Mesendoderm (in vitro differentiated cells): ENCODE results near the gene HARBI1.

Experiments used
- DNase-seq: peaks from one replicate; pipeline ENCODE4 v3.0.0; 2013
- H2AK5ac ChIP-seq: 2 replicates; pipeline ENCODE4 v1.6.1; 2013; ENCODE audit warnings: low read length, inconsistent platforms
- H2BK120ac ChIP-seq: 2 replicates; pipeline ENCODE4 v1.6.1; 2013; ENCODE audit warnings: low read depth, mild to moderate bottlenecking, low read length, moderate library complexity, mixed read lengths
- H2BK15ac ChIP-seq: replicated peaks from 2 replicates; pipeline ENCODE4 v1.6.1; 2013; ENCODE audit warnings: low read depth, mild to moderate bottlenecking, moderate library complexity
- H2BK5ac ChIP-seq: 2 replicates; pipeline ENCODE4 v1.6.1; 2013; ENCODE audit warnings: low read length, inconsistent platforms
- H3K18ac ChIP-seq: 2 replicates; pipeline ENCODE4 v1.6.1; 2013; ENCODE audit warnings: mild to moderate bottlenecking, low read length, mixed read lengths
- H3K23ac ChIP-seq: one replicate; pipeline ENCODE4 v1.6.1; 2013; ENCODE audit warnings: low read length
- H3K27ac ChIP-seq: 2 replicates; pipeline ENCODE4 v1.5.1; 2013; ENCODE audit warnings: low read depth, mild to moderate bottlenecking, inconsistent platforms, low read length, moderate library complexity
- H3K27me3 ChIP-seq: 2 replicates; pipeline ENCODE4 v1.6.1; 2013; ENCODE audit warnings: low read length, control low read depth, mild to moderate bottlenecking, inconsistent platforms; ENCODE audit not compliant: insufficient read depth, poor library complexity
- H3K36me3 ChIP-seq: 2 replicates; pipeline ENCODE4 v1.6.1; 2013; ENCODE audit warnings: low read length, inconsistent platforms; ENCODE audit not compliant: control insufficient read depth, insufficient read depth
- H3K4ac ChIP-seq: one replicate; pipeline ENCODE4 v1.6.1; 2013; ENCODE audit warnings: low read depth, mild to moderate bottlenecking, low read length, moderate library complexity
- H3K4me1 ChIP-seq: 2 replicates; pipeline ENCODE4 v1.6.1; 2013; ENCODE audit warnings: low read depth, low read length, inconsistent platforms; ENCODE audit not compliant: control insufficient read depth
- H3K4me2 ChIP-seq: 2 replicates; pipeline ENCODE4 v1.6.1; 2013; ENCODE audit warnings: low read length
- H3K4me3 ChIP-seq: 2 replicates; pipeline ENCODE4 v1.5.1; 2013; ENCODE audit warnings: mild to moderate bottlenecking, low read length
- H3K56ac ChIP-seq: one replicate; pipeline ENCODE4 v1.6.1; 2013; ENCODE audit warnings: low read length
- H3K79me1 ChIP-seq: 2 replicates; pipeline ENCODE4 v1.6.1; 2013; ENCODE audit warnings: low read length, inconsistent platforms
- H3K79me2 ChIP-seq: 2 replicates; pipeline ENCODE4 v1.6.1; 2013; ENCODE audit warnings: mild to moderate bottlenecking, low read length; ENCODE audit not compliant: control insufficient read depth, insufficient read depth
- H3K9ac ChIP-seq: 2 replicates; pipeline ENCODE4 v1.6.1; 2013; ENCODE audit warnings: low read length, inconsistent platforms
- H4K5ac ChIP-seq: one replicate; pipeline ENCODE4 v1.6.1; 2013; ENCODE audit warnings: low read length
- H4K8ac ChIP-seq: one replicate; pipeline ENCODE4 v1.6.1; 2013; ENCODE audit warnings: low read depth, mild to moderate bottlenecking, control low read depth, low read length, moderate library complexity
- WGBS: extraction: QIAGEN DNeasy Blood & Tissue Kit; methylation state at CpG from one replicate; pipeline ENCODE4 v1.1.7; 2013; ENCODE audit warnings: low lambda C conversion rate, missing lambda C conversion rate; ENCODE audit not compliant: insufficient coverage; ENCODE audit errors: extremely low coverage; 5-methylcytosine and 5-hydroxymethylcytosine counted together

HARBI1 gene

DNA sequence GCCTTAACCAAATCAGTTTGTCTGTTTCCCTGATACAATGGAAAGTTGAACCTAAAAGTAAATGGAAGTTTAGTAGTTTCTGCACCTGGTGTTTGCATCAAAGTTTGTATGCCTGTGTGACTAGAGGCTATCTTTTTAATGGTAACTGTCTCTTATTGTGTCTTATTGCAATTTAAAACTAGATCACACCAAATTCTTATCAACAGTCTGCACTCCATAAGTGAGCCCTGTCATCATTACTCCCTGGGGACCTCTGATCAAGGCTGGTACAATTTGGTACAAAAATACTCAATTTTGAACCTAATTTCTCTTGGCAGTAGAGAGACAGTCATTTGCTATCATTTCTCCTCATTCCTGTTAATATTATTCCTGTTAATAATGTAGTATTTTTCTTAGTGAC, 45.3 kb upstream of the HARBI1 start:
- no peaks in the 10 kb centered on the region for H3K4me1 ChIP-seq

DNA sequence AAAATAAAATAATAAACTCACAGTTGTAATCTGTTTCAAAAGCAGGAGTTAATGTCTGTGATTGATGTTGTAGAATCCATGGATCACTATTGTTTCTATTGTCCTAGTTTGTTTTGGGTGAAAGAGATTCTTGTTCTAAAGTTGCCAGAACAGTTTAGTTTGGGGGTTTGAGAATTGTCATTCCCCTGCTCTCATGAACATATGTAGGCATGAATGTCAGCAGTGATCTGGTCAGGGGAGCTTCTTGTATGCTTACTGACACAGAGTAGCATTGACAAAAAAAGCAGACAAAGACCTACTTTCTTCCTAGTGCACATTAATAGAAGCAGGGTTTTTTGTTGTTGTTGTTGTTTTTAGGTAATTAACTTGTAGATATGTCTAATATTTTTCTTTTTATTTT, 44.8 kb upstream of the HARBI1 start:
- Histone ChIP-seq H2AK5ac (no peak overlapping the region), H3K4me2 (no peak overlapping the region), H3K36me3 (peaks cover 10% of the 10 kb centered on the region), H3K23ac (no peak overlapping the region), H3K4ac (no peak overlapping the region), H3K4me3 (no peak overlapping the region), H3K79me2 (no peaks in the 10 kb centered on the region), H3K27ac (no peak overlapping the region), H4K5ac (no peak overlapping the region), H2BK15ac (no peak overlapping the region), H2BK120ac (no peak overlapping the region), H3K9ac (no peak overlapping the region), H3K27me3 (no peaks in the 10 kb centered on the region), H2BK5ac (no peak overlapping the region), H4K8ac (no peak overlapping the region), H3K4me1 (no peaks in the 10 kb centered on the region), H3K79me1 (no peaks in the 10 kb centered on the region), H3K18ac (no peak overlapping the region), H3K56ac (no peak overlapping the region)
- DNase-seq = no peak

More for the DNA sequence above, 45.3 kb upstream of the HARBI1 start:
- peaks cover 10% of the 10 kb centered on the region for H3K36me3 ChIP-seq
- H2AK5ac ChIP-seq = no peak overlapping the region
- no peak overlapping the region for H3K23ac ChIP-seq
- no peak overlapping the region for H4K8ac ChIP-seq
- H3K27ac ChIP-seq = no peak overlapping the region
- H3K4me2 ChIP-seq = no peak overlapping the region
- no peak overlapping the region for H3K18ac ChIP-seq
- DNase-seq = no peak
- no peak overlapping the region for H3K9ac ChIP-seq
- no peak overlapping the region for H2BK5ac ChIP-seq
- H3K79me2 ChIP-seq = no peaks in the 10 kb centered on the region
- H2BK120ac ChIP-seq = no peak overlapping the region
- no peak overlapping the region for H3K4me3 ChIP-seq
- H3K79me1 ChIP-seq = no peaks in the 10 kb centered on the region
- no peak overlapping the region for H3K56ac ChIP-seq
- H2BK15ac ChIP-seq = no peak overlapping the region
- H4K5ac ChIP-seq = no peak overlapping the region
- no peaks in the 10 kb centered on the region for H3K27me3 ChIP-seq
- no peak overlapping the region for H3K4ac ChIP-seq

DNA sequence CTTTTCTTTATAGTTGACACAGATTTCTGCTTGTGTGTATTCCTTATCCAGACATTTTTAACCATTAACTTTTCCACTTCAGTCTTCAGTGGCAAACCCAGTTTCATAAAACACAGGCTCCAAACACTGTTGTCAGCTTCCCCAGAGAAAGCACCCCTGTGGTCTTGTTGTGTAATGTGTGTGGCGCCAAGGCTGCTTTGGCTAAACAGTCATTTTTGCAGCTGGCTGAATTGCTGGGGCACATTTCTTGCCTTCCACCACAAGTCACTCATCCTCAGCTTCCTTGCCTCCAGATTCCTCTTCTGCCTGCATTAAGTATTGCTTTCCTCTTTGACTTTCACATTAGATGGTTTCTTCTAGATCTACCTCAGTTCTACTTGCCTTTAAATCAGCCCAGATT, 42.9 kb upstream of the HARBI1 start:
- Histone ChIP-seq H2BK15ac (no peak overlapping the region), H3K23ac (no peak overlapping the region), H4K5ac (no peak overlapping the region), H3K4ac (no peak overlapping the region), H3K27ac (no peak overlapping the region), H4K8ac (no peak overlapping the region), H3K56ac (no peak overlapping the region), H3K4me2 (no peak overlapping the region), H3K4me1 (no peaks in the 10 kb centered on the region), H3K79me2 (no peaks in the 10 kb centered on the region), H2BK120ac (no peak overlapping the region), H3K79me1 (no peaks in the 10 kb centered on the region), H3K18ac (no peak overlapping the region), H3K9ac (no peak overlapping the region), H2BK5ac (no peak overlapping the region), H2AK5ac (no peak overlapping the region), H3K4me3 (no peak overlapping the region), H3K36me3 (peaks cover 7% of the 10 kb centered on the region), H3K27me3 (no peaks in the 10 kb centered on the region)
- no CpG with 5 or more reads among the region's 1 CpG for WGBS
- DNase-seq = no peak

DNA sequence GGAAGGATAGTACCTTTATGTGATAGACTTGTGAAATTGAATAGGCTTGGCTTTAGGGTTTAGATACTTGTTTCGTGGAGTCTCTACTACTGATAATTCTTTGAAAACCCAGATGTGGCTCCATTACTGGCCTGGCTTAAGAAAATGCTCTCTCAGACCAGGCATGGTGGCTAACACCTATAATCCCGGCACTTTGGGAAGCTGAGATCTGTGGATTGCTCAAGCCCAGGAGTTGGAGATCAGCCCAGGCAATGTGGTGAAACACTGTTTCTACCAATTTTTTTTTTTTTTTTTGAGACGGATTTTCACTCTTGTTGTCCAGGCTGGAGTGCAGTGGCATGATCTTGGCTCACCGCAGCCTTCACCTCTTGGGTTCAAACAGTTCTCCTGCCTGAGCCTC, 41.2 kb upstream of the HARBI1 start:
- Histone ChIP-seq H3K36me3 (peaks cover 7% of the 10 kb centered on the region), H3K4me2 (no peak overlapping the region), H3K4ac (no peak overlapping the region), H2BK5ac (no peak overlapping the region), H3K4me1 (no peaks in the 10 kb centered on the region), H3K56ac (no peak overlapping the region), H3K79me1 (no peaks in the 10 kb centered on the region), H3K27me3 (no peaks in the 10 kb centered on the region), H4K5ac (no peak overlapping the region), H3K18ac (no peak overlapping the region), H2AK5ac (no peak overlapping the region), H4K8ac (no peak overlapping the region), H2BK15ac (no peak overlapping the region), H3K27ac (no peak overlapping the region), H3K9ac (no peak overlapping the region), H3K23ac (no peak overlapping the region), H2BK120ac (no peak overlapping the region), H3K79me2 (no peaks in the 10 kb centered on the region), H3K4me3 (no peak overlapping the region)
- no CpG with 5 or more reads among the region's 4 CpGs for WGBS
- no peak for DNase-seq

DNA sequence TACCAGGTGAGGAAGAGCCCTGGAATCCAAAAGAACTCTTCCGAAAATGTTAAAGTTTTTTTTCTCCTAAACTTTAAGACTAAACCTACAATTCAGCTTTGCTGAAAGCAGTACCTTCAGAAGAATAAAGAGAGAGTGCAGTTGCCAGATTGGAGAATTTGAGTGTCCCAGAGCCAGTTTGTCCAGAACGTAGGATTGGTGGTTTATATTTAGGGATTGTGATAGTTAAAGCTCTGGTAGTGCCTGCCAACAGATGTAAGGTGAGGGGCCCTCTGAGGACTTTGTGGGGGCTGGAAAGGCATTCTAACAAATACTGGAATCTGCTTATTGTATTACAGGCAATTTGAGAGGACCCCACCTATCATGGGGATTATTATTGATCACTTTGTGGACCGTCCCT, 40.2 kb upstream of the HARBI1 start:
- Histone ChIP-seq H3K27me3 (no peaks in the 10 kb centered on the region), H3K27ac (no peak overlapping the region), H3K9ac (no peak overlapping the region), H3K79me2 (no peaks in the 10 kb centered on the region), H2AK5ac (no peak overlapping the region), H4K5ac (no peak overlapping the region), H3K4ac (no peak overlapping the region), H3K56ac (no peak overlapping the region), H2BK15ac (no peak overlapping the region), H3K79me1 (no peaks in the 10 kb centered on the region), H3K36me3 (peaks cover 4% of the 10 kb centered on the region), H3K4me3 (no peak overlapping the region), H2BK120ac (no peak overlapping the region), H3K4me2 (no peak overlapping the region), H4K8ac (no peak overlapping the region), H3K18ac (no peak overlapping the region), H2BK5ac (no peak overlapping the region), H3K4me1 (no peaks in the 10 kb centered on the region), H3K23ac (no peak overlapping the region)
- no peak for DNase-seq
- no CpG with 5 or more reads among the region's 3 CpGs for WGBS

DNA sequence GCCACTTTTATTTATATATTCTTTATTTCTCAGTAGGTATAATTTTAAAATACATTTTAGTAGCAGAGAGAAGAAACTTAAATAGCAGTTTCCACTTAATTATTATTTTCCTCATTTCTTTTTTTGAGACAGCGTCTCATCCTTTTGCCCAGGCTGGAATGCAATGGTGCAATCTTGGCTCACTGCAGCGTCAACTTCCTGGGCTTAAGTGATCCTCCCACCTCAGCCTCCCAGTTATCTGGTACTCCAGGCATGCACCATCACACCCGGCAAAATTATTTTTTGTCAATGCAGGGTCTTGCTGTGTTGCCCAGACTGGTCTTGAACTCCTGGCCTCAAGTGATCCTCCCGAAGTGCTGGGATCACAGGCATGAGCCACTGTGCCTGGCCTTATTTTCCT, 38.6 kb upstream of the HARBI1 start:
- no CpG with 5 or more reads among the region's 4 CpGs for WGBS
- no peak overlapping the region for H2BK120ac ChIP-seq
- H3K27ac ChIP-seq = no peak overlapping the region
- H3K4me2 ChIP-seq = no peak overlapping the region
- no peak overlapping the region for H3K4ac ChIP-seq
- H3K9ac ChIP-seq = no peak overlapping the region
- no peak for DNase-seq
- no peaks in the 10 kb centered on the region for H3K4me1 ChIP-seq
- peaks cover 3% of the 10 kb centered on the region for H3K36me3 ChIP-seq
- no peak overlapping the region for H3K56ac ChIP-seq
- no peak overlapping the region for H3K4me3 ChIP-seq
- no peak overlapping the region for H3K18ac ChIP-seq
- H2AK5ac ChIP-seq = no peak overlapping the region
- no peak overlapping the region for H2BK15ac ChIP-seq
- H2BK5ac ChIP-seq = no peak overlapping the region
- no peaks in the 10 kb centered on the region for H3K27me3 ChIP-seq
- no peak overlapping the region for H4K8ac ChIP-seq
- no peaks in the 10 kb centered on the region for H3K79me2 ChIP-seq
- no peak overlapping the region for H4K5ac ChIP-seq
- no peaks in the 10 kb centered on the region for H3K79me1 ChIP-seq
- H3K23ac ChIP-seq = no peak overlapping the region
